CD14-positive monocyte (primary cell): ENCODE data around the gene C1S. TPM values are rescaled to one million over a fixed set of nuclear protein-coding genes. Genes with fewer than 3 reads are reported as not detected.

Experiments
- DNase-seq, 3 donors: peaks; one replicate each; pipeline ENCODE4 v3.0.0-alpha.2; 2011 to 2022
- H2AFZ ChIP-seq: 2 replicates; pipeline ENCODE4 v1.6.0; 2012; ENCODE audit warnings: mild to moderate bottlenecking, low read depth, low read length, inconsistent platforms; ENCODE audit not compliant: insufficient read depth, poor library complexity, severe bottlenecking
- H3K27ac ChIP-seq, 2 donors: 1 replicate in 1 of 2; 2 replicates in 1 of 2; pipeline ENCODE4 v1.5.1; 2012 to 2013; ENCODE audit warnings: low read length in 2 of 2, control low read depth in 1 of 2, inconsistent platforms in 1 of 2, low read depth in 1 of 2, mild to moderate bottlenecking in 1 of 2
- H3K27me3 ChIP-seq, 2 donors: one replicate each; pipeline versions ENCODE4 v1.6.0 to v1.6.1; 2011 to 2013; ENCODE audit warnings: low read length in 2 of 2; ENCODE audit not compliant: control insufficient read depth in 2 of 2, insufficient read depth in 2 of 2
- H3K36me3 ChIP-seq, 2 donors: replicated peaks in 1 of 2; 1 replicate in 1 of 2; 2 replicates in 1 of 2; pipeline versions ENCODE4 v1.5.1 to v1.6.1; 2012 to 2013; ENCODE audit warnings: low read length in 2 of 2, control low read depth in 1 of 2, inconsistent platforms in 1 of 2, mild to moderate bottlenecking in 1 of 2; ENCODE audit not compliant: insufficient read depth in 2 of 2, control insufficient read depth in 1 of 2
- H3K4me1 ChIP-seq, 2 donors: 1 replicate in 1 of 2; 2 replicates in 1 of 2; pipeline versions ENCODE4 v1.5.1 to v1.6.1; 2012 to 2013; ENCODE audit warnings: low read length in 2 of 2, control low read depth in 1 of 2, inconsistent platforms in 1 of 2, mild to moderate bottlenecking in 1 of 2, moderate library complexity in 1 of 2; ENCODE audit not compliant: insufficient read depth in 2 of 2, control insufficient read depth in 1 of 2
- H3K4me2 ChIP-seq: replicated peaks from 2 replicates; pipeline ENCODE3; 2012; ENCODE audit warnings: low read length, moderate library complexity, mild to moderate bottlenecking; ENCODE audit not compliant: poor library complexity, severe bottlenecking; ENCODE audit errors: extremely low read depth
- H3K4me3 ChIP-seq, 3 experiments: fragments of 200-600 bp in 1 of 3; sonication (generic) in 1 of 3; replicated peaks in 1 of 3; 1 replicate in 2 of 3; 2 replicates in 1 of 3; pipeline ENCODE4 v1.5.1; 2011 to 2013; ENCODE audit warnings: low read length in 3 of 3, mild to moderate bottlenecking in 3 of 3, control low read depth in 2 of 3, low read depth in 2 of 3, inconsistent platforms in 1 of 3, moderate library complexity in 1 of 3
- H3K79me2 ChIP-seq: 2 replicates; pipeline ENCODE4 v1.6.0; 2012; ENCODE audit warnings: mild to moderate bottlenecking, control low read depth, inconsistent platforms, low read length, moderate library complexity; ENCODE audit not compliant: insufficient read depth
- H3K9ac ChIP-seq: 2 replicates; pipeline ENCODE4 v1.6.0; 2017; ENCODE audit warnings: low read length, mild to moderate bottlenecking; ENCODE audit not compliant: insufficient read depth, poor library complexity, severe bottlenecking
- H3K9me3 ChIP-seq, 2 donors: replicated peaks in 1 of 2; 1 replicate in 1 of 2; 2 replicates in 1 of 2; pipeline versions ENCODE4 v1.5.1 to v1.6.1; 2012 to 2013; ENCODE audit warnings: low read length in 2 of 2, control low read depth in 1 of 2; ENCODE audit not compliant: control insufficient read depth in 1 of 2, insufficient read depth in 1 of 2
- H4K20me1 ChIP-seq: 2 replicates; pipeline ENCODE4 v1.6.0; 2012; ENCODE audit warnings: mild to moderate bottlenecking, low read length, control low read depth, moderate library complexity; ENCODE audit not compliant: insufficient read depth
- H3K27ac Mint-ChIP-seq, 7 donors: one replicate each; pipeline ENCODE4 v1.8.0; 2020; ENCODE audit warnings: mild to moderate bottlenecking in 7 of 7, mixed read lengths in 7 of 7, moderate library complexity in 6 of 7, inconsistent platforms in 2 of 7
- H3K27me3 Mint-ChIP-seq, 3 donors: one replicate each; pipeline ENCODE4 v1.8.0; 2021 to 2022; ENCODE audit warnings: low read depth in 3 of 3, mild to moderate bottlenecking in 3 of 3, mixed read lengths in 3 of 3, moderate library complexity in 3 of 3, inconsistent platforms in 1 of 3
- H3K36me3 Mint-ChIP-seq, 2 donors: one replicate each; pipeline ENCODE4 v1.8.0; 2020; ENCODE audit warnings: mixed read lengths in 2 of 2, inconsistent platforms in 1 of 2, mild to moderate bottlenecking in 1 of 2
- H3K4me1 Mint-ChIP-seq: one replicate; pipeline ENCODE4 v1.8.0; 2020; ENCODE audit warnings: mild to moderate bottlenecking, mixed read lengths
- H3K4me3 Mint-ChIP-seq, 2 donors: one replicate each; pipeline ENCODE4 v1.8.0; 2020; ENCODE audit warnings: mild to moderate bottlenecking in 2 of 2, mixed read lengths in 2 of 2, moderate library complexity in 1 of 2
- H3K9me3 Mint-ChIP-seq, 7 donors: one replicate each; pipeline ENCODE4 v1.8.0; 2020 to 2022; ENCODE audit warnings: mixed read lengths in 7 of 7, mild to moderate bottlenecking in 6 of 7, moderate library complexity in 6 of 7, inconsistent platforms in 2 of 7
- WGBS: methylation state at CpG from one replicate; pipeline ENCODE4 v1.1.5; 2013; ENCODE audit warnings: missing lambda C conversion rate; ENCODE audit not compliant: insufficient coverage; 5-methylcytosine and 5-hydroxymethylcytosine counted together
- intact Hi-C, 2 donors: fragments of 100-400 bp; cut with micrococcal nuclease; formaldehyde crosslinking; loops; one replicate each; pipeline versions ENCODE4 v1.15.0 to v1.15.1; 2023
- polyA plus RNA-seq, 3 donors: library from polyadenylated mRNA; depleted of rRNA in 1 of 3; unstranded in 2 of 3; stranded (reverse) in 1 of 3; fragments of 300-500 nt in 2 of 3; fragments of >200 nt in 1 of 3; fragmentation: Illumina TruSeq in 2 of 3; gene quantifications; 1 replicate in 2 of 3; 2 replicates in 1 of 3; pipeline ENCODE4 v1.2.3, GENCODE V29; 2012 to 2021
- TF ChIP-seq, protein P1 (sequence below): fragments of 200-600 bp; IDR thresholded peaks from one replicate; pipeline ENCODE4 v1.8.0; 2022; ENCODE audit warnings: antibody characterized with exemption, mild to moderate bottlenecking

The C1S gene
- polyA plus RNA-seq, 3 donors = 1.00 TPM; not detected in 2

DNA sequence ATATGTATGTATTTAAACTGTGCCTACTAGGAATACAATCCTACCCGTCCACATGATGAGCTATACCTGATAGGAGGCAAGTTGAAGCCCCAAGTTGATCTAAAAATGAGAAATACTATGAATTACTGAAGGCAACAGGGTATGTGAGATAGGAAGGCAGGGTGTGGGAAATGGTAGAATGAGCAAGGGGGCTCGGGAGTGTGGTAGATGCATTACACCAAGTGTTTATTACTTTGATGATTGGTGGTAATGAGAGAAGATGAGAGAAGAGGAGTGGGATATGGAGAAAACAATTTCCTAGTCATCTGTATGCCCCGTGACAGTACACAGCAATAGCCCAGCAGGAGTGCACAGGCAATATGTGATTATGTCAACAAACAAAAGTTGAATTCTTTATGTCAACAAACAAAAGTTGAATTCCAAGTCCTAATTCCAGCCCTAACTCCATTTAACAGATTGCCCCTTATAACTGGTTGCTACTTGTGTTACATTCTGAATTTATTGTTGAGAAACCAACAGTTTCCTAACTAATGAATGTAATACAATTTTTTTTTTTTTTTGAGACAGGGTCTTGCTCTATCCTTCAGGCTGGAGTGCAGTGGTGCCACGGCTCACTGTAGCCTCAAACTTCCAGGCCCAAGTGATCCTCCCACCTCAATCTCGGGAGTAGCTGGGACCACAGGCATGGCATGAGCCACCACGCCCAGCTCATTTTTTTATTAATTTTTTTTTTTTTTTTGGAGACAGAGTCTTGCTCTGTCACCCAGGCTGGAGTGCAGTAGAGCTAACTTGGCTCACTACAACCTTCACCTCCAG lies 44.8 kb upstream of the C1S start:
- no peak overlapping the region for H3K9ac ChIP-seq
- intact Hi-C loops = loop anchor here (5.0 kb wide), 2 partner anchors 43 to 63 kb away; partner anchors contain the start of genes EMG1 (in 2 of the 2), PHB2 (in 2 of the 2) and PTPN6 (in 1 of the 2)
- peaks cover 4 to 27% of the 10 kb centered on the region in 2 donors for H3K36me3 ChIP-seq
- Mint-ChIP-seq H3K9me3 (no peaks in the 10 kb centered on the region), H3K27ac (no peak overlapping the region), H3K4me1 (peaks cover 58% of the 10 kb centered on the region), H3K27me3 (peaks cover 0 to 2% (median 0%) of the 10 kb centered on the region in 3 donors), H3K4me3 (no peak overlapping the region), H3K36me3 (peaks cover 27 to 28% of the 10 kb centered on the region in 2 donors)
- H2AFZ ChIP-seq = no peak overlapping the region
- H3K4me1 ChIP-seq = peaks cover 38 to 43% of the 10 kb centered on the region in 2 donors
- TF ChIP-seq, protein P1, sequence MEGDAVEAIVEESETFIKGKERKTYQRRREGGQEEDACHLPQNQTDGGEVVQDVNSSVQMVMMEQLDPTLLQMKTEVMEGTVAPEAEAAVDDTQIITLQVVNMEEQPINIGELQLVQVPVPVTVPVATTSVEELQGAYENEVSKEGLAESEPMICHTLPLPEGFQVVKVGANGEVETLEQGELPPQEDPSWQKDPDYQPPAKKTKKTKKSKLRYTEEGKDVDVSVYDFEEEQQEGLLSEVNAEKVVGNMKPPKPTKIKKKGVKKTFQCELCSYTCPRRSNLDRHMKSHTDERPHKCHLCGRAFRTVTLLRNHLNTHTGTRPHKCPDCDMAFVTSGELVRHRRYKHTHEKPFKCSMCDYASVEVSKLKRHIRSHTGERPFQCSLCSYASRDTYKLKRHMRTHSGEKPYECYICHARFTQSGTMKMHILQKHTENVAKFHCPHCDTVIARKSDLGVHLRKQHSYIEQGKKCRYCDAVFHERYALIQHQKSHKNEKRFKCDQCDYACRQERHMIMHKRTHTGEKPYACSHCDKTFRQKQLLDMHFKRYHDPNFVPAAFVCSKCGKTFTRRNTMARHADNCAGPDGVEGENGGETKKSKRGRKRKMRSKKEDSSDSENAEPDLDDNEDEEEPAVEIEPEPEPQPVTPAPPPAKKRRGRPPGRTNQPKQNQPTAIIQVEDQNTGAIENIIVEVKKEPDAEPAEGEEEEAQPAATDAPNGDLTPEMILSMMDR = no peak
- no peak overlapping the region for H3K4me3 ChIP-seq
- no peak overlapping the region for H3K4me2 ChIP-seq
- peaks cover 5% of the 10 kb centered on the region for H4K20me1 ChIP-seq
- H3K9me3 ChIP-seq = no peaks in the 10 kb centered on the region
- H3K27me3 ChIP-seq = no peaks in the 10 kb centered on the region
- H3K27ac ChIP-seq = no peak overlapping the region
- peaks cover 78% of the 10 kb centered on the region for H3K79me2 ChIP-seq
- 100% methylated on average over 1 of the region's 6 CpGs for WGBS
- DNase-seq = no peak

DNA sequence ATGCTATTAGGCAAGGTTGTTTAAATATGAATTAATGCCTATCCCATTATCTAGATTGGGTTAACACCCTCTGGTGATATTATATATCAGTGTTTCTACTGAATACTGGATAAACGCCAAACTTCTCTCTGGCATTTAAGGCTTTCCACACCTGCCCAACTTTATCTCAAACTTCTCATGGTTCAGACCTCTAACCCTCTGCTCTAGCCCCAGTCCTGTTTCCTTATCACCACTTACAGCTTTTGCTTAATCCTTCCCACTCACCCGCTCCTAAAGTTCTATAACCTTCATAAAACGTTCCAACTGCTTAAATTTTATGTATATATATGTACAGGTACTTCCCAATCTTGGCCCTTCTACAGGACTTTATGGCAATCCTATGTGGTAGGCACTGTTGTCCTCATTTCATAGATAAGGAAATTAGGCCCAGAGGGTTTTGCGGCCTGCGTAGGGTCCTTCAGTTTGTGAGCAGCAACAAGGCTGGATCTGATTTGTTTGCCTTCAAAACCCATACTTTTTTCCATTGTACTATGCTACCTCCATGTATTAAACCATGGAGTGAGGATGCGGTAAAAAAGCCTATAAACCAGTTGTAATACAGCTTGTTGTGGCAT lies 43.5 kb upstream of the C1S start:
- Histone ChIP-seq H3K79me2 (peaks cover 66% of the 10 kb centered on the region), H3K4me2 (peak overlapping the region; percentile 94), H3K27me3 (no peaks in the 10 kb centered on the region), H4K20me1 (peaks cover 5% of the 10 kb centered on the region), H3K27ac (no peak overlapping the region), H3K4me3 (peak overlapping the region in 1 of 3 experiments; percentile 99), H3K4me1 (peaks cover 31 to 37% of the 10 kb centered on the region in 2 donors), H3K9ac (no peak overlapping the region), H2AFZ (no peak overlapping the region), H3K36me3 (peaks cover 4 to 27% of the 10 kb centered on the region in 2 donors), H3K9me3 (no peaks in the 10 kb centered on the region)
- H3K4me3 Mint-ChIP-seq = peak overlapping the region in 1 of 2 donors; percentile 96
- WGBS = 50% methylated on average over 2 of the region's 6 CpGs
- H3K36me3 Mint-ChIP-seq = peaks cover 25 to 27% of the 10 kb centered on the region in 2 donors
- intact Hi-C loops = loop anchor here (5.0 kb wide), 2 partner anchors 45 to 65 kb away; partner anchors contain the start of genes EMG1 (in 2 of the 2), PHB2 (in 2 of the 2) and PTPN6 (in 1 of the 2)
- DNase-seq = no peak
- H3K27me3 Mint-ChIP-seq = peaks cover 0 to 2% (median 0%) of the 10 kb centered on the region in 3 donors
- H3K4me1 Mint-ChIP-seq = peaks cover 54% of the 10 kb centered on the region
- no peaks in the 10 kb centered on the region for H3K9me3 Mint-ChIP-seq
- TF ChIP-seq, protein P1 = no peak
- peak overlapping the region in 1 of 7 donors; percentile 93 for H3K27ac Mint-ChIP-seq
